Adrenal gland (tissue), 5 donors: ENCODE data around the gene OR8A1.

ENCODE experiments used
- POLR2A ChIP-seq, 2 donors: fragments of 450-650 bp; IDR thresholded peaks; one replicate each; pipeline ENCODE4 v1.6.1; 2017; ENCODE audit warnings: antibody characterized with exemption in 2 of 2, mild to moderate bottlenecking in 2 of 2, moderate library complexity in 1 of 2
- TF ChIP-seq, protein P1 (sequence below), 6 experiments: fragments of 450-650 bp in 4 of 6; fragments of 200-600 bp in 2 of 6; sonication (generic) in 1 of 6; IDR thresholded peaks; 1 replicate in 5 of 6; 2 replicates in 1 of 6; pipeline versions ENCODE4 v1.5.1 to v1.8.0; 2016 to 2021; ENCODE audit warnings: antibody characterized with exemption in 6 of 6, mild to moderate bottlenecking in 2 of 6, moderate library complexity in 1 of 6
- donor health status: DM: no; HTN: no; CAD: no.

DNA sequence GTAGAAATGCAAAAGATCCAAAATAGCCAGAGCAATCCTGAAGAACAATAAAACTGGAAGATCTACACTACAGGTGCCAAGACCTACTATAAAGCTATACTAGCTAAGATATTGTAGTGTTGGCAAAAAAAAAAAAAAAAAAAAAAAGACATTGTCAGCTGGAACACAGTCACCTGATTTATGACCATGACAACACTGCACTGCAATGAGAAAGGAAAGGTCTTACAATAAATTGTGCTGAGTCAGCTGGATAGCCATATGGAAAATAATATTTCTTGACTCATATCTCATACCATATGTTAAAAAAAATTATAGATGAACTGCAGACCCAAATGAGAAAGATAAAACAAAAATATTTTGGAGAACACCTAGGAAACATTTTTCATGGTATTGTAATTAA lies 38.4 kb downstream of the OR8A1 start:
- TF ChIP-seq, protein P1, sequence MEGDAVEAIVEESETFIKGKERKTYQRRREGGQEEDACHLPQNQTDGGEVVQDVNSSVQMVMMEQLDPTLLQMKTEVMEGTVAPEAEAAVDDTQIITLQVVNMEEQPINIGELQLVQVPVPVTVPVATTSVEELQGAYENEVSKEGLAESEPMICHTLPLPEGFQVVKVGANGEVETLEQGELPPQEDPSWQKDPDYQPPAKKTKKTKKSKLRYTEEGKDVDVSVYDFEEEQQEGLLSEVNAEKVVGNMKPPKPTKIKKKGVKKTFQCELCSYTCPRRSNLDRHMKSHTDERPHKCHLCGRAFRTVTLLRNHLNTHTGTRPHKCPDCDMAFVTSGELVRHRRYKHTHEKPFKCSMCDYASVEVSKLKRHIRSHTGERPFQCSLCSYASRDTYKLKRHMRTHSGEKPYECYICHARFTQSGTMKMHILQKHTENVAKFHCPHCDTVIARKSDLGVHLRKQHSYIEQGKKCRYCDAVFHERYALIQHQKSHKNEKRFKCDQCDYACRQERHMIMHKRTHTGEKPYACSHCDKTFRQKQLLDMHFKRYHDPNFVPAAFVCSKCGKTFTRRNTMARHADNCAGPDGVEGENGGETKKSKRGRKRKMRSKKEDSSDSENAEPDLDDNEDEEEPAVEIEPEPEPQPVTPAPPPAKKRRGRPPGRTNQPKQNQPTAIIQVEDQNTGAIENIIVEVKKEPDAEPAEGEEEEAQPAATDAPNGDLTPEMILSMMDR (IDR thresholded peaks at IDR 0.05) = no peak
- no peak for TF ChIP-seq POLR2A (IDR thresholded peaks at IDR 0.05)
